Measurements from ENCODE around the gene FSTL4. TPM values are rescaled to one million over a fixed set of nuclear protein-coding genes. Genes with fewer than 3 reads are reported as not detected.

The FSTL4 gene
- total RNA-seq, 1 donor from 2014 or later: not detected

DNA sequence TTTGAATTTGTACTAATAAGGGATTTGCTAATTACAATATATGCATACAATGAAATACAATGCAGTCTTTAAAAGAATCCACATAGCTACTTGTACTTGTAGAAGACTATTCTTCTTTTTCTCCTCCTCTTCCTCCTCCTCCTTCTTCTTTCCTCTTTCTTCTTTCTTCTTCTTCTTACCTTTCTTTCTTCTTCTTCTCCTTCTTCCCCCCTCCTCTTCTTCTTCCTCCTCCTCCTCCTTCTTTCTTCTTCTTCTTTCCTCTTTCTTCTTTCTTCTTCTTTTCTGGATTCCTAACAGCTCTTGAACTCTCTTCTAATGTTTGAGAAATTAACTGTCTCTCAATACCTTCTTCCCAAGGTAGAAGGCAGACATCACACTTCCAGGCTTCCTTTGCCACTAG, 29.3 kb upstream of the FSTL4 start:
- intact Hi-C loops (cut with micrococcal nuclease): no loop called here
- H3K27ac ChIP-seq (replicated peaks): no peak overlapping the region

DNA sequence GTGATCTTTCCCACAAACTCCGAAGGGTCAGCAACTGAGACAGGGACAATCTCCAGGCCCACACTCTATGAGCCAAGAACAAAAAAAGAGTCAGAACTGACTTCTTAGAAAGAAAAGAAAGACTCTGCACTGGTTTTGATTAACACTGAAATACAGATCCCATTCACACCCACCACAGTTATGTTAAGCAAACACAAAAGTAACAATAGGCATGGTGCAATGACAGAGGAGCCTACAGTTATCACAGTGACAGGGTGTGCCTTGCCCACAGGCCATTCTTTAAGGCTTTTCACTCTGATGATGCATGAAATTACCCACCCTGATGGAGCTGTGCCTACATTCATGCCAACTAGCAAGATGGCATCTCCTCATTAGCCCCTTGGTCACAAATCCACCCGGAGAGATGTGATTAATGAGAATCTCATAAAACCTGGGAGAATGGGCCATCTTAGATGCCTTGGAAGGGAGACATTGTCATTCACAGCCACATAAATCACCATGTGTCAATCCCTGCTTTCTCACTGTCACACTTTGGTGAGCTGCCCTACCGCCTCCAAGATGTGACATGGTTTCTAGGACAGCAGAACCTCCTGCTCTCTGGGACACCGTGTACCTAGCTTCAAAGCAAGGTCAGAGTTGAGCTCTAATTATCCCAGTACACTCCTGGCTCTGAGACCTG, 27.6 kb upstream of the FSTL4 start:
- H3K27ac ChIP-seq (replicated peaks): no peak overlapping the region
- intact Hi-C loops (cut with micrococcal nuclease): no loop called here
- DNase-seq: no peak

More for the DNA sequence above, 29.3 kb upstream of the FSTL4 start:
- Histone ChIP-seq H3K36me3 (no peaks in the 10 kb centered on the region), H3K27me3 (ENCODE audit: low read depth) (peaks cover 77% of the 10 kb centered on the region), H3K4me1 (no peaks in the 10 kb centered on the region), H3K9me3 (replicated peaks) (no peaks in the 10 kb centered on the region), H3K4me3 (no peak overlapping the region)
- no peak for DNase-seq
- TF ChIP-seq, protein P1, sequence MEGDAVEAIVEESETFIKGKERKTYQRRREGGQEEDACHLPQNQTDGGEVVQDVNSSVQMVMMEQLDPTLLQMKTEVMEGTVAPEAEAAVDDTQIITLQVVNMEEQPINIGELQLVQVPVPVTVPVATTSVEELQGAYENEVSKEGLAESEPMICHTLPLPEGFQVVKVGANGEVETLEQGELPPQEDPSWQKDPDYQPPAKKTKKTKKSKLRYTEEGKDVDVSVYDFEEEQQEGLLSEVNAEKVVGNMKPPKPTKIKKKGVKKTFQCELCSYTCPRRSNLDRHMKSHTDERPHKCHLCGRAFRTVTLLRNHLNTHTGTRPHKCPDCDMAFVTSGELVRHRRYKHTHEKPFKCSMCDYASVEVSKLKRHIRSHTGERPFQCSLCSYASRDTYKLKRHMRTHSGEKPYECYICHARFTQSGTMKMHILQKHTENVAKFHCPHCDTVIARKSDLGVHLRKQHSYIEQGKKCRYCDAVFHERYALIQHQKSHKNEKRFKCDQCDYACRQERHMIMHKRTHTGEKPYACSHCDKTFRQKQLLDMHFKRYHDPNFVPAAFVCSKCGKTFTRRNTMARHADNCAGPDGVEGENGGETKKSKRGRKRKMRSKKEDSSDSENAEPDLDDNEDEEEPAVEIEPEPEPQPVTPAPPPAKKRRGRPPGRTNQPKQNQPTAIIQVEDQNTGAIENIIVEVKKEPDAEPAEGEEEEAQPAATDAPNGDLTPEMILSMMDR (IDR thresholded peaks at IDR 0.05; ENCODE audit: borderline replicate concordance): no peak

DNA sequence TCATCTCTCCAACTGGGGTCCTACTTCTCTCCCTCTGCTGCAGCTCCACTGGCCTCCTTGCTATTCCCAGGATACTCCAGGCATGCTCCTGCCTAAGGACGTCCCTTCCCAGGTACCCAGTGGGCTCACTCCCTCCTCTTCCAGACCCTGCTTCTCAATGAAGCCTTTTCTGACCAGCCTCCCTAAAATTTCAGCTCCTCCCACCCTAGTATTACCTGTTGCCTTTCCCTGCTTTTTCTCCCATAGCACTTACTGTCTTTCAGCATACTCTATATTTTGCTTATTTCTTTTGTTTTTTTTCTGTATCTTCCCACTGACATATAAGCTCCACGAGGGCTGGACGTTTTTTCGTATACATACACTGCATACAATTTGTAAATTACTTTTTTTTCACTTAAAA, 26.1 kb upstream of the FSTL4 start:
- Histone ChIP-seq H3K4me1 (no peaks in the 10 kb centered on the region), H3K27me3 (ENCODE audit: low read depth) (peaks cover 72% of the 10 kb centered on the region)
- intact Hi-C loops (cut with micrococcal nuclease): no loop called here

More for the DNA sequence above, 27.6 kb upstream of the FSTL4 start:
- H3K9me3 ChIP-seq (replicated peaks): no peaks in the 10 kb centered on the region
- TF ChIP-seq, protein P1 (IDR thresholded peaks at IDR 0.05; ENCODE audit: borderline replicate concordance): no peak
- H3K4me1 ChIP-seq: no peaks in the 10 kb centered on the region
- no peak overlapping the region for H3K4me3 ChIP-seq
- H3K27me3 ChIP-seq (ENCODE audit: low read depth): peaks cover 77% of the 10 kb centered on the region
- H3K36me3 ChIP-seq: no peaks in the 10 kb centered on the region

DNA sequence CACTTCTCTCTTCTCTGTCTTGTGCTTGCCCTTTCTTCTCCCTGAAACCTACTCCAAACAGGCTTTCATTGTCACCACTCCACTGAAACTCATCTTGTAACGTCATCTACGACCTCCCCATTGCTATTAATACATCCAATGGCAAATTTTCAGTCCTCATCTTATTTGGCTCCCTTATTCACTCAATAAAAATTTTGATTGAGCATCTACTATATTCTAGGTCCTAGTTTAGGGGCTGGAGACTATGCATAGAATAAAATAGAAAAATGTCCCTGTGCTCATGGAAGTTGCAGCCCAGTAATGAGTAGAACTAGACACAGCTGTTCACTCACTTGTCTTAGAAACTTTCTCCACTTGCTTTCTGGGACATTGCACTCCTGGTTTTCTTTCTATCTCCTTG, 24.9 kb upstream of the FSTL4 start:
- Histone ChIP-seq H3K36me3 (no peaks in the 10 kb centered on the region), H3K4me3 (no peak overlapping the region), H3K27me3 (ENCODE audit: low read depth) (peaks cover 61% of the 10 kb centered on the region), H3K27ac (replicated peaks) (no peak overlapping the region), H3K9me3 (replicated peaks) (no peaks in the 10 kb centered on the region), H3K4me1 (no peaks in the 10 kb centered on the region)
- DNase-seq: no peak
- intact Hi-C loops (cut with micrococcal nuclease): no loop called here
- TF ChIP-seq, protein P1 (IDR thresholded peaks at IDR 0.05; ENCODE audit: borderline replicate concordance): no peak

More for the DNA sequence above, 26.1 kb upstream of the FSTL4 start:
- H3K36me3 ChIP-seq: no peaks in the 10 kb centered on the region
- no peak overlapping the region for H3K4me3 ChIP-seq
- no peaks in the 10 kb centered on the region for H3K9me3 ChIP-seq (replicated peaks)
- TF ChIP-seq, protein P1 (IDR thresholded peaks at IDR 0.05; ENCODE audit: borderline replicate concordance): no peak
- H3K27ac ChIP-seq (replicated peaks): no peak overlapping the region
- DNase-seq: no peak

DNA sequence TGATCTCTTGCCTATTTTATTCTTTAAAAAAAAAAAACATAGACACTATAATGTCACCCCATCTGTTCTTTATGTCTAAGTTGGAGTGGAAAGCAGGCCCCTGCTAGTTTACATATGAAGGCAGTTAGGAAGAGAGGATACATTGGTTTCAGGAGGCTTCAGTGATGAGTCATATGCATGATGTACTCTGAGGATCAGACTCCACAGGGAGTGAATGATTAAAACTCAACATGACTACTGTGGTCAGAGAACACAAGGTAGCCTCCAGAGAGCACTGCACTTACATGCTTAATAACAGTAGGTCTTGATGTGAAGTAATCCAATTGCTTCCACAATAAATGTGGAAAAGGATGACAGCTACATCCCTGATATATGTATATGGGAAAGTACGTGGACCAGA, 22.7 kb upstream of the FSTL4 start:
- no peak overlapping the region for H3K27ac ChIP-seq (replicated peaks)
- no peak overlapping the region for H3K4me3 ChIP-seq
- TF ChIP-seq, protein P1 (IDR thresholded peaks at IDR 0.05; ENCODE audit: borderline replicate concordance): no peak
- no peak for DNase-seq
- intact Hi-C loops (cut with micrococcal nuclease): no loop called here
- H3K9me3 ChIP-seq (replicated peaks): no peaks in the 10 kb centered on the region
- no peaks in the 10 kb centered on the region for H3K4me1 ChIP-seq
- H3K27me3 ChIP-seq (ENCODE audit: low read depth): peaks cover 45% of the 10 kb centered on the region
- H3K36me3 ChIP-seq: no peaks in the 10 kb centered on the region
